Hematopoietic multipotent progenitor cell (in vitro differentiated cells): ENCODE results near the gene SUSD3. TPM values are rescaled to one million over a fixed set of nuclear protein-coding genes. Genes with fewer than 3 reads are reported as not detected.
A peak's percentile ranks its signal among the peaks of the same experiment; 100 is the strongest.

Source experiments
- DNase-seq, 3 donors: peaks; one replicate each; pipeline ENCODE4 v3.0.0-alpha.2; 2011 to 2015; ENCODE audit warnings: low read depth in 2 of 3, low spot score in 2 of 3
- total RNA-seq: library from RNA; depleted of rRNA; stranded (reverse); fragments of >200 nt; gene quantifications from one replicate; pipeline ENCODE4 v1.2.3, GENCODE V29; 2012

Gene SUSD3
- total RNA-seq, 1 donor, result 28.0 TPM

- DNase-seq, result peak in 2 of 3 donors; percentile 43 to 60
Measured at GRCh38 chr9:93028448-93029006, 30.0 kb upstream of the SUSD3 start.

- no peak for DNase-seq
Measured at GRCh38 chr9:93030642-93031628, 27.6 kb upstream of the SUSD3 start.

- no peak for DNase-seq
Measured at GRCh38 chr9:93031629-93032430, 26.7 kb upstream of the SUSD3 start.

- DNase-seq, result no peak
Measured at GRCh38 chr9:93032545-93032944, 26.0 kb upstream of the SUSD3 start.

- DNase-seq, result no peak
Measured at GRCh38 chr9:93033531-93033930, 25.0 kb upstream of the SUSD3 start.

- DNase-seq, result no peak
Measured at GRCh38 chr9:93035106-93035660, 23.3 kb upstream of the SUSD3 start.

- DNase-seq, result no peak
Measured at GRCh38 chr9:93035821-93036351, 22.6 kb upstream of the SUSD3 start.

- DNase-seq, result no peak
Measured at GRCh38 chr9:93036887-93037475, 21.5 kb upstream of the SUSD3 start.

- DNase-seq, result peak in 1 of 3 donors; percentile 44
Measured at GRCh38 chr9:93037476-93037971, 21.0 kb upstream of the SUSD3 start.

GRCh38 chr9:93038918-93039317 is 19.6 kb upstream of the SUSD3 start:
- no peak for DNase-seq

- DNase-seq, result no peak
Measured at GRCh38 chr9:93039456-93039855, 19.0 kb upstream of the SUSD3 start.

- DNase-seq, result no peak
Measured at GRCh38 chr9:93039976-93040375, 18.5 kb upstream of the SUSD3 start.

- no peak for DNase-seq
Measured at GRCh38 chr9:93040409-93040808, 18.1 kb upstream of the SUSD3 start.

- no peak for DNase-seq
Measured at GRCh38 chr9:93041108-93041802, 17.2 kb upstream of the SUSD3 start.

GRCh38 chr9:93043122-93043521 is 15.4 kb upstream of the SUSD3 start:
- peak in 1 of 3 donors; percentile 84 for DNase-seq

GRCh38 chr9:93045521-93045920 is 13.0 kb upstream of the SUSD3 start:
- DNase-seq, result no peak

- DNase-seq, result no peak
Measured at GRCh38 chr9:93048566-93049448, 9.7 kb upstream of the SUSD3 start.

- DNase-seq, result no peak
Measured at GRCh38 chr9:93049491-93049890, 9.0 kb upstream of the SUSD3 start.
